ENCODE results near the gene SMIM13. TPM values are rescaled to one million over a fixed set of nuclear protein-coding genes. Genes with fewer than 3 reads are reported as not detected.

SMIM13 gene
- total RNA-seq, 1 donor from 2014 or later = 24.2 TPM

DNA sequence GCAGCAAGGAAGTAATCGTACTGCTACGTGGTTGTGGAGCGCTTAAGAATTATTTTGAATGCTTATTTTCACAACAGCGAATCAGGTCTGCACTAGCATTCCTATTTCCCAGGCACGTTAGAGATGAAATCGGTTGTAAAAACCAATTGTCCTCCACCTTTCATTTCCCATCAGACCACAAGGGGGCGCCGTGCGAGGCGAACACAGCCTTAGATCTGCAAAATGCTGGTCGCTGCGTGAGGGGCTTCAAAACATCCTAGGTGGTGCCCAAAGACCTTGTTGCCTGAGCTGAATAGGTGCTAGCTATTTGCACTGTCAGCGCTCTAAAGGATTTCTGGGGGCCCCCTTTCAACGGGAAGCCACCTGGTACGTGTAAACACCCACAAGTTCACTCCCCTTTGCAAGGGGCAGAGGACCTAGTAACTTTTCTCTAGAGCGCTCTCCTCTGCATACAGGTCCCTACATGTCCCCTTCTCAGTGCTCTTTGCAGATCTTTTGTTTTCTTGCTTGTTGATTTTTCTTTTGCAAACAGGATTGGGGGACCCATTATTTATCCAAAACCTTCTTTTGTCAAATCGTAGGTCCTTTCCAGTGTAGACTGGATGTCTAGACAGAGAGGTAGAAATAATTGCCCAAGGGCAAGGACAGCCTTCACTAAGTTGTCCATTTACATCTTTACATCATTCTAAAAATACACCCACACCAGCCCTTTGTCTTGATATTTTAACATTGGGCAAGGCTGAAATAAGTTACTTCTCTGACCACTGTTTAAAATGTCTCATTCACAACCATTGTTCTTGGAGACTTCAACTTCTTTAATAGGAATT lies 79.1 kb downstream of the SMIM13 start:
- no peaks in the 10 kb centered on the region for H3K79me2 ChIP-seq (ENCODE audit: insufficient read depth, low read length)
- Mint-ChIP-seq H3K27me3 (ENCODE audit: low read depth, unreplicated experiment) (peaks cover 4% of the 10 kb centered on the region), H3K4me3 (ENCODE audit: unreplicated experiment) (no peak overlapping the region), H3K27ac (ENCODE audit: unreplicated experiment) (no peak overlapping the region), H3K36me3 (ENCODE audit: low read depth, unreplicated experiment) (no peaks in the 10 kb centered on the region), H3K9me3 (ENCODE audit: unreplicated experiment) (no peaks in the 10 kb centered on the region), H3K4me1 (ENCODE audit: low read depth, unreplicated experiment) (peaks cover 6% of the 10 kb centered on the region)
- no peaks in the 10 kb centered on the region for H3K4me1 ChIP-seq (ENCODE audit: insufficient read depth, low read length)
- no peaks in the 10 kb centered on the region for H3K27me3 ChIP-seq (ENCODE audit: insufficient read depth, low read length)
- H2AFZ ChIP-seq (ENCODE audit: low read depth, low read length) = no peak overlapping the region
- no peaks in the 10 kb centered on the region for H4K20me1 ChIP-seq (ENCODE audit: insufficient read depth, low read length)
- H3K27ac ChIP-seq (ENCODE audit: low read depth, low read length) = no peak overlapping the region
- H3K4me2 ChIP-seq (ENCODE audit: low read length) = peak overlapping the region; percentile 54
- no peaks in the 10 kb centered on the region for H3K36me3 ChIP-seq (ENCODE audit: insufficient read depth, low read length)
- H3K4me3 ChIP-seq (ENCODE audit: insufficient read depth, low read depth, low read length) = no peak overlapping the region
- no peak overlapping the region for H3K9ac ChIP-seq (ENCODE audit: low read length)
- no peak for DNase-seq (ENCODE audit: low read depth)
- H3K9me3 ChIP-seq (ENCODE audit: insufficient read depth, low read depth, low read length) = no peaks in the 10 kb centered on the region
- no peak for TF ChIP-seq EZH2 (IDR thresholded peaks at IDR 0.05; ENCODE audit: insufficient read depth, low read length)
- TF ChIP-seq, protein P1, sequence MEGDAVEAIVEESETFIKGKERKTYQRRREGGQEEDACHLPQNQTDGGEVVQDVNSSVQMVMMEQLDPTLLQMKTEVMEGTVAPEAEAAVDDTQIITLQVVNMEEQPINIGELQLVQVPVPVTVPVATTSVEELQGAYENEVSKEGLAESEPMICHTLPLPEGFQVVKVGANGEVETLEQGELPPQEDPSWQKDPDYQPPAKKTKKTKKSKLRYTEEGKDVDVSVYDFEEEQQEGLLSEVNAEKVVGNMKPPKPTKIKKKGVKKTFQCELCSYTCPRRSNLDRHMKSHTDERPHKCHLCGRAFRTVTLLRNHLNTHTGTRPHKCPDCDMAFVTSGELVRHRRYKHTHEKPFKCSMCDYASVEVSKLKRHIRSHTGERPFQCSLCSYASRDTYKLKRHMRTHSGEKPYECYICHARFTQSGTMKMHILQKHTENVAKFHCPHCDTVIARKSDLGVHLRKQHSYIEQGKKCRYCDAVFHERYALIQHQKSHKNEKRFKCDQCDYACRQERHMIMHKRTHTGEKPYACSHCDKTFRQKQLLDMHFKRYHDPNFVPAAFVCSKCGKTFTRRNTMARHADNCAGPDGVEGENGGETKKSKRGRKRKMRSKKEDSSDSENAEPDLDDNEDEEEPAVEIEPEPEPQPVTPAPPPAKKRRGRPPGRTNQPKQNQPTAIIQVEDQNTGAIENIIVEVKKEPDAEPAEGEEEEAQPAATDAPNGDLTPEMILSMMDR (IDR thresholded peaks at IDR 0.05; ENCODE audit: insufficient read depth, low read depth, low read length) = peak; percentile 73
- FAIRE-seq = peak; percentile 9

DNA sequence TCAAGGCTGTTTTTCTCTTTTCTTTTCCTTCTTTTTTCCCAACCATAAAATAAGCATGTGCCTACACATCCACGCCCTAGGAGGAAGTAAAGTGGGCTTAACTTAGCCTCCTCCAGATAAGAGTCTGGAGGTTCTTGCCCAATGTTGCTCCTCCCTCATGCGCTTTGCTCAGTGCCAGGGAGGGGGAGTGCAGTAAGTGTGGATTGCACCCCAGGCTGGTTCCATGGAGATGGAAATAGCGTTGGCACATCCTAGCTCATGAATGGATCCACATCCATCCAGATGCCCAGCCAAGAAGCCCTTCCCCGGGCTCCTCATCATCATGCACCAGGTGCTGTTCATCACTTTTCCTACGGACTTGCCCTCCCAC lies 80.6 kb downstream of the SMIM13 start:
- Mint-ChIP-seq H3K4me3 (ENCODE audit: unreplicated experiment) (no peak overlapping the region), H3K27me3 (ENCODE audit: low read depth, unreplicated experiment) (no peaks in the 10 kb centered on the region), H3K36me3 (ENCODE audit: low read depth, unreplicated experiment) (no peaks in the 10 kb centered on the region), H3K27ac (ENCODE audit: unreplicated experiment) (no peak overlapping the region), H3K9me3 (ENCODE audit: unreplicated experiment) (no peaks in the 10 kb centered on the region), H3K4me1 (ENCODE audit: low read depth, unreplicated experiment) (peaks cover 6% of the 10 kb centered on the region)
- Histone ChIP-seq H3K9ac (ENCODE audit: low read length) (no peak overlapping the region), H3K27ac (ENCODE audit: low read depth, low read length) (no peak overlapping the region), H3K9me3 (ENCODE audit: insufficient read depth, low read depth, low read length) (no peaks in the 10 kb centered on the region), H3K4me3 (ENCODE audit: insufficient read depth, low read depth, low read length) (no peak overlapping the region), H3K36me3 (ENCODE audit: insufficient read depth, low read length) (no peaks in the 10 kb centered on the region), H2AFZ (ENCODE audit: low read depth, low read length) (no peak overlapping the region), H3K27me3 (ENCODE audit: insufficient read depth, low read length) (no peaks in the 10 kb centered on the region), H3K4me2 (ENCODE audit: low read length) (no peak overlapping the region), H3K79me2 (ENCODE audit: insufficient read depth, low read length) (no peaks in the 10 kb centered on the region), H3K4me1 (ENCODE audit: insufficient read depth, low read length) (no peaks in the 10 kb centered on the region), H4K20me1 (ENCODE audit: insufficient read depth, low read length) (no peaks in the 10 kb centered on the region)
- DNase-seq (ENCODE audit: low read depth) (no peak), FAIRE-seq (no peak)
- TF ChIP-seq EZH2 (IDR thresholded peaks at IDR 0.05; ENCODE audit: insufficient read depth, low read length) = no peak
- TF ChIP-seq, protein P1 (IDR thresholded peaks at IDR 0.05; ENCODE audit: insufficient read depth, low read depth, low read length) = no peak

DNA sequence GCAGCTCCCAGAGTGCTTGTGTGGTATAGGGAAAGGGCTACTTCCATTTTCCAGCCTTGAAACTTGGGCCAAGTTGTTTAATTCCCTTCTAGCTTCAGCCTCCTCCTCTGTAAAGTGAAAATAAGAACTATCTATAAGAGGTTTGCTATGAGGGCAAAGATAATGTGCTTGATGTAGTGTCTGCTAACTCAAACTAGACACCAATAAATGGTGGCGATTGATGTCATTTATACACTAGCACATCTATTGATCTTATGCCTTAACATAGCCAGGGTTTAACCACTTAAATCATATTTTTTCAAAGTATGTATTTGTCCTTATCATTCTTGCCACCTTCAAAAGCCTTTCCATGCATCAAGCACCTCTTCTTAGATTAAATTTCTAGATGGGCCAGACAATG lies 83.6 kb downstream of the SMIM13 start:
- H4K20me1 ChIP-seq (ENCODE audit: insufficient read depth, low read length) = no peaks in the 10 kb centered on the region
- H3K4me2 ChIP-seq (ENCODE audit: low read length) = no peak overlapping the region
- DNase-seq (ENCODE audit: low read depth) (no peak), FAIRE-seq (no peak)
- H3K4me1 ChIP-seq (ENCODE audit: insufficient read depth, low read length) = no peaks in the 10 kb centered on the region
- H3K36me3 ChIP-seq (ENCODE audit: insufficient read depth, low read length) = no peaks in the 10 kb centered on the region
- H3K4me3 ChIP-seq (ENCODE audit: insufficient read depth, low read depth, low read length) = no peak overlapping the region
- H3K4me1 Mint-ChIP-seq (ENCODE audit: low read depth, unreplicated experiment) = peaks cover 13% of the 10 kb centered on the region
- H3K9ac ChIP-seq (ENCODE audit: low read length) = no peak overlapping the region
- no peaks in the 10 kb centered on the region for H3K27me3 Mint-ChIP-seq (ENCODE audit: low read depth, unreplicated experiment)
- no peaks in the 10 kb centered on the region for H3K79me2 ChIP-seq (ENCODE audit: insufficient read depth, low read length)
- H3K4me3 Mint-ChIP-seq (ENCODE audit: unreplicated experiment) = no peak overlapping the region
- H3K27me3 ChIP-seq (ENCODE audit: insufficient read depth, low read length) = no peaks in the 10 kb centered on the region
- H3K27ac Mint-ChIP-seq (ENCODE audit: unreplicated experiment) = no peak overlapping the region
- no peak overlapping the region for H2AFZ ChIP-seq (ENCODE audit: low read depth, low read length)
- H3K27ac ChIP-seq (ENCODE audit: low read depth, low read length) = no peak overlapping the region
- H3K9me3 ChIP-seq (ENCODE audit: insufficient read depth, low read depth, low read length) = no peaks in the 10 kb centered on the region
- H3K36me3 Mint-ChIP-seq (ENCODE audit: low read depth, unreplicated experiment) = peaks cover 2% of the 10 kb centered on the region
- no peaks in the 10 kb centered on the region for H3K9me3 Mint-ChIP-seq (ENCODE audit: unreplicated experiment)
- TF ChIP-seq, protein P1 (IDR thresholded peaks at IDR 0.05; ENCODE audit: insufficient read depth, low read depth, low read length) = no peak
